ENCODE results near the gene ZNF557. TPM values are rescaled to one million over a fixed set of nuclear protein-coding genes. Genes with fewer than 3 reads are reported as not detected.

Gene ZNF557
- total and polyA plus RNA-seq, 2 of the 4 experiments (the other 2 are of a cell fraction) = 3.7 to 21.1 TPM

DNA sequence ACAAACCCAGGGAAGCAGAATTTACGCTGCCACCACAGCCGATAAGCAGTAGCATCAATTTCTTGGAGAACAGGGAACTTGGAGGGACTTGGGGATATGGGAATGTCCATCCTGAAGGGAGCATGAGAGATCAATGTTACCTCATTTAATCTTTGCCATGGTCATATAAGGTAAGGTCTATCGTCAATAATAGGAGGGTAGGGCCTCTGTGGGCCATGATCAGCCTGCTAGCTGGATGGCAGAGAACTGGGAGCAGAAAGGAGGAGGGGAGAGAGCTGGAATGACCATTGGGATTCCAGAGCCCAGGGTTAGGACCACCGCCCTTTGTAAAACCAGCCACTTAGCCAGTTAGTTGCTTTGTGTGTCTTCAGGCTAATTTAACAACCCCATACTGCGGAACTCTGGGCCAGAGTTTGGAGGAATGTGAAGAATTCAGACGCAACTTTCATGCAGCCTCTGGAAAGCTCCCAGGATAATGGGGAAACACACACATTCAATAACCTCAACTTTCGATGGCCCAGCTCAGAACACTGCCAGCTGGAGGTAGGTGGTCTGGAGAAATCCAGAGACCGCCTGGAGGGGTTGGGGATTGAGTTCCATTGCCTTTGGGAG, 40.3 kb downstream of the ZNF557 start:
- dilution Hi-C loops (cut with HindIII; ENCODE audit: low sequenced_read_pairs, unreplicated experiment) = no loop called here
- no CpG with 5 or more reads among the region's 8 CpGs for WGBS, 2 experiments (ENCODE audit: extremely low coverage in 2 of 2, insufficient read length in 1 of 2)
- Histone ChIP-seq H3K4ac (ENCODE audit: low read depth, low read length) (no peak overlapping the region), H2AFZ (replicated peaks; ENCODE audit: low read length, poor library complexity) (peak overlapping the region; percentile 33), H2BK5ac (ENCODE audit: low read depth, low read length, poor library complexity, severe bottlenecking) (no peak overlapping the region), H2AK5ac (ENCODE audit: low read depth, low read length) (no peak overlapping the region), H3K9ac (ENCODE audit: low read depth, low read length) (no peak overlapping the region), H3K9me1 (ENCODE audit: insufficient read depth, low read length) (no peaks in the 10 kb centered on the region), H3K23ac (ENCODE audit: low read depth, low read length) (no peak overlapping the region), H3K18ac (ENCODE audit: low read depth, low read length) (no peak overlapping the region), H4K20me1 (ENCODE audit: insufficient read depth, low read length) (no peaks in the 10 kb centered on the region), H3K9me3 (ENCODE audit: control insufficient read depth, insufficient read depth, low read length) (peaks cover 4% of the 10 kb centered on the region; the same call in 1 of the 2 replicates), H2BK120ac (ENCODE audit: low read depth, low read length) (no peak overlapping the region), H2BK15ac (ENCODE audit: low read depth, low read length) (no peak overlapping the region), H4K8ac (ENCODE audit: low read depth in 2 of 2, low read length in 2 of 2) (no peak overlapping the region), H3K56ac (ENCODE audit: extremely low read depth, insufficient read depth, low read length) (no peak overlapping the region), H3K4me1 (ENCODE audit: control insufficient read depth, insufficient read depth, low read length) (no peaks in the 10 kb centered on the region), H4K91ac (ENCODE audit: insufficient read depth, low read depth, low read length) (no peak overlapping the region), H3K27ac (ENCODE audit: insufficient read depth, low read length) (no peak overlapping the region), H3K36me3 (ENCODE audit: control insufficient read depth, insufficient read depth, low read length) (no peaks in the 10 kb centered on the region), H2AK9ac (replicated peaks; ENCODE audit: low read depth, low read length, poor library complexity) (no peak overlapping the region), H2BK20ac (ENCODE audit: low read depth, low read length) (no peak overlapping the region), H3K79me1 (ENCODE audit: low read depth in 1 of 2, low read length in 2 of 2) (no peaks in the 10 kb centered on the region), H4K5ac (ENCODE audit: low read depth, low read length) (no peak overlapping the region), H3K27me3 (ENCODE audit: control insufficient read depth, insufficient read depth, low read length) (no peaks in the 10 kb centered on the region), H3K14ac (replicated peaks; ENCODE audit: low read depth, low read length) (no peak overlapping the region), H3K4me3 (ENCODE audit: insufficient read depth, low read depth, low read length) (no peak overlapping the region), H3K4me2 (ENCODE audit: low read depth, low read length) (no peak overlapping the region)
- POLR2A ChIA-PET (ENCODE audit: unreplicated experiment) = no interaction called here
- no peak for ATAC-seq (ENCODE audit: low read depth)
- DNase-seq = no peak
- in situ Hi-C loops (cut with MboI; ENCODE audit: low sequenced_read_pairs) = loop anchor here (25.0 kb wide), 1 partner anchor 703 kb away; no protein-coding TSS in a partner anchor
- intact Hi-C loops (cut with micrococcal nuclease) = no loop called here
- CTCF ChIA-PET = no interaction called here
- BruUV-seq (replicated peaks) = no TSS peak
- TF ChIP-seq RFX5 (IDR thresholded peaks at IDR 0.05; ENCODE audit: low read depth, low read length) (no peak), USF2 (IDR thresholded peaks at IDR 0.05; ENCODE audit: low read depth, low read length) (no peak), NFE2L2 (IDR thresholded peaks at IDR 0.05; ENCODE audit: low read depth, low read length) (no peak), POLR2A (IDR thresholded peaks at IDR 0.05; ENCODE audit: low read depth, low read length) (no peak), RCOR1 (IDR thresholded peaks at IDR 0.05; ENCODE audit: insufficient replicate concordance, low read length) (no peak), CEBPB (IDR thresholded peaks at IDR 0.05; ENCODE audit: low read depth, low read length) (no peak), FOS (IDR thresholded peaks at IDR 0.05; ENCODE audit: low read depth, low read length) (no peak), MAFK (IDR thresholded peaks at IDR 0.05; ENCODE audit: low read depth, low read length) (no peak), MAZ (IDR thresholded peaks at IDR 0.05; ENCODE audit: borderline replicate concordance, low read depth, low read length) (no peak), CHD1 (IDR thresholded peaks at IDR 0.05; ENCODE audit: low read depth, low read length) (no peak), RAD21 (IDR thresholded peaks at IDR 0.05; ENCODE audit: low read length) (no peak), SMC3 (IDR thresholded peaks at IDR 0.05; ENCODE audit: low read depth, low read length) (no peak), MXI1 (IDR thresholded peaks at IDR 0.05; ENCODE audit: borderline replicate concordance, low read depth, low read length) (no peak), BHLHE40 (IDR thresholded peaks at IDR 0.05; ENCODE audit: low read depth, low read length) (no peak)
- TF ChIP-seq, protein P1, sequence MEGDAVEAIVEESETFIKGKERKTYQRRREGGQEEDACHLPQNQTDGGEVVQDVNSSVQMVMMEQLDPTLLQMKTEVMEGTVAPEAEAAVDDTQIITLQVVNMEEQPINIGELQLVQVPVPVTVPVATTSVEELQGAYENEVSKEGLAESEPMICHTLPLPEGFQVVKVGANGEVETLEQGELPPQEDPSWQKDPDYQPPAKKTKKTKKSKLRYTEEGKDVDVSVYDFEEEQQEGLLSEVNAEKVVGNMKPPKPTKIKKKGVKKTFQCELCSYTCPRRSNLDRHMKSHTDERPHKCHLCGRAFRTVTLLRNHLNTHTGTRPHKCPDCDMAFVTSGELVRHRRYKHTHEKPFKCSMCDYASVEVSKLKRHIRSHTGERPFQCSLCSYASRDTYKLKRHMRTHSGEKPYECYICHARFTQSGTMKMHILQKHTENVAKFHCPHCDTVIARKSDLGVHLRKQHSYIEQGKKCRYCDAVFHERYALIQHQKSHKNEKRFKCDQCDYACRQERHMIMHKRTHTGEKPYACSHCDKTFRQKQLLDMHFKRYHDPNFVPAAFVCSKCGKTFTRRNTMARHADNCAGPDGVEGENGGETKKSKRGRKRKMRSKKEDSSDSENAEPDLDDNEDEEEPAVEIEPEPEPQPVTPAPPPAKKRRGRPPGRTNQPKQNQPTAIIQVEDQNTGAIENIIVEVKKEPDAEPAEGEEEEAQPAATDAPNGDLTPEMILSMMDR (conservative IDR thresholded peaks at IDR 0.05; ENCODE audit: low read depth, low read length) = no peak
- TF ChIP-seq, protein P2, sequence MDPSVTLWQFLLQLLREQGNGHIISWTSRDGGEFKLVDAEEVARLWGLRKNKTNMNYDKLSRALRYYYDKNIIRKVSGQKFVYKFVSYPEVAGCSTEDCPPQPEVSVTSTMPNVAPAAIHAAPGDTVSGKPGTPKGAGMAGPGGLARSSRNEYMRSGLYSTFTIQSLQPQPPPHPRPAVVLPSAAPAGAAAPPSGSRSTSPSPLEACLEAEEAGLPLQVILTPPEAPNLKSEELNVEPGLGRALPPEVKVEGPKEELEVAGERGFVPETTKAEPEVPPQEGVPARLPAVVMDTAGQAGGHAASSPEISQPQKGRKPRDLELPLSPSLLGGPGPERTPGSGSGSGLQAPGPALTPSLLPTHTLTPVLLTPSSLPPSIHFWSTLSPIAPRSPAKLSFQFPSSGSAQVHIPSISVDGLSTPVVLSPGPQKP (IDR thresholded peaks at IDR 0.05; ENCODE audit: borderline replicate concordance, low read depth, low read length) = no peak

Measured in IMR-90 (cell line).